ENCODE results near the gene LRRC71. TPM values are rescaled to one million over a fixed set of nuclear protein-coding genes. Genes with fewer than 3 reads are reported as not detected.

LRRC71 gene
- total and polyA plus RNA-seq, 2 of the 13 experiments (the other 11 are each of a cell fraction or from before 2014, with no cell fraction given), result not detected

DNA sequence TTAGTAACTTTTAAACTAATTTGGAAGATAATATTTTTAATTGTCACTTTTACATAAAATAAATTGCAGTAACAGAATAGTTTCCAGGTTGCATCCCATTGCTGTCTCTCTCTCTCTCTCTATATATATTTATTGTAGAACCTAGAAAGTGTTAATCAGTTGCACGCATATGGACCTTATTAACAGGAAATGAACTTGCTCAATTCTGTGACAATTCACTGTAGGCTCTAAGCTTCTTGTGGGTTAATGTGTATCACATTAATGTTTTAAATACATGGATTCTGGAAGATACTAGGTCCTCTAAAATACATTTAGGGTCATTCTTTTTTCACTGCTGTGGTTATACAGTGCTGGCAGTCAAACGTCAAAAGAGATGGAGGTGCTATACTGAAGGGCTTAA lies 33.1 kb downstream of the LRRC71 start:
- intact Hi-C loops (cut with micrococcal nuclease; ENCODE audit: unreplicated experiment) (no loop called here), in situ Hi-C loops (cut with HindIII; ENCODE audit: extremely low pct_ligation_motif_present, low pct_unique_long_range_greater_than_20kb) (no loop called here)
- H2AFZ ChIP-seq (ENCODE audit: low read length), result no peak overlapping the region
- H3K4me1 ChIP-seq (ENCODE audit: insufficient read depth, low read length), result no peaks in the 10 kb centered on the region
- no peak for TF ChIP-seq TEAD3 (CRISPR knock-in tag; optimal IDR thresholded peaks at IDR 0.05; ENCODE audit: borderline replicate concordance)
- TF ChIP-seq SMAD1 (CRISPR knock-in tag; IDR thresholded peaks at IDR 0.05; ENCODE audit: borderline replicate concordance, low read depth), result no peak
- no peak for TF ChIP-seq NCOA1 (CRISPR knock-in tag; IDR thresholded peaks at IDR 0.05)
- TF ChIP-seq, protein P1, sequence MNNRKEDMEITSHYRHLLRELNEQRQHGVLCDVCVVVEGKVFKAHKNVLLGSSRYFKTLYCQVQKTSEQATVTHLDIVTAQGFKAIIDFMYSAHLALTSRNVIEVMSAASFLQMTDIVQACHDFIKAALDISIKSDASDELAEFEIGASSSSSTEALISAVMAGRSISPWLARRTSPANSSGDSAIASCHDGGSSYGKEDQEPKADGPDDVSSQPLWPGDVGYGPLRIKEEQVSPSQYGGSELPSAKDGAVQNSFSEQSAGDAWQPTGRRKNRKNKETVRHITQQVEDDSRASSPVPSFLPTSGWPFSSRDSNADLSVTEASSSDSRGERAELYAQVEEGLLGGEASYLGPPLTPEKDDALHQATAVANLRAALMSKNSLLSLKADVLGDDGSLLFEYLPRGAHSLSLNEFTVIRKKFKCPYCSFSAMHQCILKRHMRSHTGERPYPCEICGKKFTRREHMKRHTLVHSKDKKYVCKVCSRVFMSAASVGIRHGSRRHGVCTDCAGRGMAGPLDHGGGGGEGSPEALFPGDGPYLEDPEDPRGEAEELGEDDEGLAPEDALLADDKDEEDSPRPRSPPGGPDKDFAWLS (CRISPR knock-in tag; IDR thresholded peaks at IDR 0.05; ENCODE audit: borderline replicate concordance), result no peak
- TF ChIP-seq ISX (CRISPR knock-in tag; conservative IDR thresholded peaks at IDR 0.05), result no peak
- no peak for TF ChIP-seq ZBTB1 (CRISPR knock-in tag; IDR thresholded peaks at IDR 0.05; ENCODE audit: borderline replicate concordance)
- TF ChIP-seq LCORL (IDR thresholded peaks at IDR 0.05), result no peak
- no peak for TF ChIP-seq LCORL (CRISPR knock-in tag; IDR thresholded peaks at IDR 0.05)
- TF ChIP-seq, protein P2, sequence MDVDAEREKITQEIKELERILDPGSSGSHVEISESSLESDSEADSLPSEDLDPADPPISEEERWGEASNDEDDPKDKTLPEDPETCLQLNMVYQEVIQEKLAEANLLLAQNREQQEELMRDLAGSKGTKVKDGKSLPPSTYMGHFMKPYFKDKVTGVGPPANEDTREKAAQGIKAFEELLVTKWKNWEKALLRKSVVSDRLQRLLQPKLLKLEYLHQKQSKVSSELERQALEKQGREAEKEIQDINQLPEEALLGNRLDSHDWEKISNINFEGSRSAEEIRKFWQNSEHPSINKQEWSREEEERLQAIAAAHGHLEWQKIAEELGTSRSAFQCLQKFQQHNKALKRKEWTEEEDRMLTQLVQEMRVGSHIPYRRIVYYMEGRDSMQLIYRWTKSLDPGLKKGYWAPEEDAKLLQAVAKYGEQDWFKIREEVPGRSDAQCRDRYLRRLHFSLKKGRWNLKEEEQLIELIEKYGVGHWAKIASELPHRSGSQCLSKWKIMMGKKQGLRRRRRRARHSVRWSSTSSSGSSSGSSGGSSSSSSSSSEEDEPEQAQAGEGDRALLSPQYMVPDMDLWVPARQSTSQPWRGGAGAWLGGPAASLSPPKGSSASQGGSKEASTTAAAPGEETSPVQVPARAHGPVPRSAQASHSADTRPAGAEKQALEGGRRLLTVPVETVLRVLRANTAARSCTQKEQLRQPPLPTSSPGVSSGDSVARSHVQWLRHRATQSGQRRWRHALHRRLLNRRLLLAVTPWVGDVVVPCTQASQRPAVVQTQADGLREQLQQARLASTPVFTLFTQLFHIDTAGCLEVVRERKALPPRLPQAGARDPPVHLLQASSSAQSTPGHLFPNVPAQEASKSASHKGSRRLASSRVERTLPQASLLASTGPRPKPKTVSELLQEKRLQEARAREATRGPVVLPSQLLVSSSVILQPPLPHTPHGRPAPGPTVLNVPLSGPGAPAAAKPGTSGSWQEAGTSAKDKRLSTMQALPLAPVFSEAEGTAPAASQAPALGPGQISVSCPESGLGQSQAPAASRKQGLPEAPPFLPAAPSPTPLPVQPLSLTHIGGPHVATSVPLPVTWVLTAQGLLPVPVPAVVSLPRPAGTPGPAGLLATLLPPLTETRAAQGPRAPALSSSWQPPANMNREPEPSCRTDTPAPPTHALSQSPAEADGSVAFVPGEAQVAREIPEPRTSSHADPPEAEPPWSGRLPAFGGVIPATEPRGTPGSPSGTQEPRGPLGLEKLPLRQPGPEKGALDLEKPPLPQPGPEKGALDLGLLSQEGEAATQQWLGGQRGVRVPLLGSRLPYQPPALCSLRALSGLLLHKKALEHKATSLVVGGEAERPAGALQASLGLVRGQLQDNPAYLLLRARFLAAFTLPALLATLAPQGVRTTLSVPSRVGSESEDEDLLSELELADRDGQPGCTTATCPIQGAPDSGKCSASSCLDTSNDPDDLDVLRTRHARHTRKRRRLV (CRISPR knock-in tag; IDR thresholded peaks at IDR 0.05), result no peak
- TF ChIP-seq ARNT2 (CRISPR knock-in tag; IDR thresholded peaks at IDR 0.05; ENCODE audit: low read depth), result no peak
- TF ChIP-seq GTF3A (CRISPR knock-in tag; conservative IDR thresholded peaks at IDR 0.05), result no peak
- TF ChIP-seq ZFP41 (CRISPR knock-in tag; IDR thresholded peaks at IDR 0.05; ENCODE audit: borderline replicate concordance), result no peak
- no peaks in the 10 kb centered on the region for H3K79me2 ChIP-seq (ENCODE audit: insufficient read depth, low read length)
- no peaks in the 10 kb centered on the region for H3K9me3 ChIP-seq (ENCODE audit: low read length)
- H3K27me3 ChIP-seq (ENCODE audit: control insufficient read depth in 1 of 2, insufficient read depth in 2 of 2, low read length in 2 of 2), result no peaks in the 10 kb centered on the region
- FAIRE-seq, result no peak
- H3K4me2 ChIP-seq (ENCODE audit: low read depth, low read length), result no peak overlapping the region
- no peak overlapping the region for H3K9ac ChIP-seq (ENCODE audit: insufficient read depth, low read depth, low read length)
- BruUV-seq (replicated peaks), result no TSS peak
- H3K27ac ChIP-seq (ENCODE audit: extremely low read length, insufficient read depth, low read length), result no peak overlapping the region
- H3K4me3 ChIP-seq (replicated peaks in 1 of 3; ENCODE audit: insufficient read depth in 1 of 3, low read depth in 2 of 3, low read length in 3 of 3), result no peak overlapping the region
- CTCF ChIA-PET (ENCODE audit: low intra/inter-chr PET ratio, low total read pairs), result no interaction called here
- no peaks in the 10 kb centered on the region for H4K20me1 ChIP-seq (ENCODE audit: insufficient read depth, low read length)
- POLR2A ChIA-PET, result no interaction called here
- ATAC-seq, result no peak
- peaks cover 29 to 68% of the 10 kb centered on the region in 2 experiments for H3K36me3 ChIP-seq (replicated peaks in 1 of 2; ENCODE audit: control insufficient read depth in 1 of 2, insufficient read depth in 2 of 2, low read length in 2 of 2)
- WGBS (ENCODE audit: low lambda C conversion rate), result 99% methylated on average over 2 of the region's 2 CpGs
- no peak for DNase-seq (ENCODE audit: low spot score)

Measured in HepG2 (cell line).